ENCODE results near the gene DPYD. TPM values are rescaled to one million over a fixed set of nuclear protein-coding genes. Genes with fewer than 3 reads are reported as not detected.

DPYD gene
- total RNA-seq, 1 donor from 2014 or later: 12.6 TPM

GRCh38 chr1:97212671-97213070 is 708.2 kb downstream of the DPYD start:
- POLR2A ChIA-PET: no interaction called here
- CTCF ChIA-PET: no interaction called here
- DNase-seq: no peak
- intact Hi-C loops (cut with micrococcal nuclease): no loop called here
- H3K27ac Mint-ChIP-seq: no peak overlapping the region
- no peak overlapping the region for H3K4me3 Mint-ChIP-seq
- H3K36me3 Mint-ChIP-seq (ENCODE audit: low read depth): no peaks in the 10 kb centered on the region
- H3K27me3 Mint-ChIP-seq: no peaks in the 10 kb centered on the region
- H3K4me1 Mint-ChIP-seq: no peaks in the 10 kb centered on the region
- TF ChIP-seq CTCF (IDR thresholded peaks at IDR 0.05): no peak
- H3K9me3 Mint-ChIP-seq: no peaks in the 10 kb centered on the region
- no peak for ATAC-seq (ENCODE audit: low read depth)

DNA sequence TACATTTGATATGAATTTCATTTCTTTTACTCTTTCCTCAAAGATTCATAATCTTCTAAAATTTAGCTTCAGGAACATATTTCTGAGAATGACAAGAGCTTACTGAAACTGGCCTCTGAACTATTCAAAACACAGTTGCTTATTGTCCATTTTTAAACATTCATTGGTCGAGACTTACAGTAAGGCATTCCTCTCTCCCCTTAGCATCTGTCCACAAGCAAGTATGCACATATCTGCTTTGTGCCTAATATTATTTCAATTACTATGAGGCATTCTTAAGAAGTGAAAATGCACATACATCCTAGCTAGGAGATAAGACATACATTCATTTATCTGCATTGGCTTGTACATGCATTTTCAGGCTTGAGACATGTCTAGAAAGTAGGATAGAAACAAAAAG is 710.5 kb downstream of the DPYD start:
- ATAC-seq (ENCODE audit: low read depth): no peak
- H3K9me3 Mint-ChIP-seq: no peaks in the 10 kb centered on the region
- H3K4me1 Mint-ChIP-seq: no peaks in the 10 kb centered on the region
- intact Hi-C loops (cut with micrococcal nuclease): no loop called here
- TF ChIP-seq CTCF (IDR thresholded peaks at IDR 0.05): no peak
- no peak overlapping the region for H3K27ac Mint-ChIP-seq
- ChIA-PET CTCF (no interaction called here), POLR2A (no interaction called here)
- no peaks in the 10 kb centered on the region for H3K27me3 Mint-ChIP-seq
- no peak overlapping the region for H3K4me3 Mint-ChIP-seq
- no peak for DNase-seq
- H3K36me3 Mint-ChIP-seq (ENCODE audit: low read depth): no peaks in the 10 kb centered on the region

DNA sequence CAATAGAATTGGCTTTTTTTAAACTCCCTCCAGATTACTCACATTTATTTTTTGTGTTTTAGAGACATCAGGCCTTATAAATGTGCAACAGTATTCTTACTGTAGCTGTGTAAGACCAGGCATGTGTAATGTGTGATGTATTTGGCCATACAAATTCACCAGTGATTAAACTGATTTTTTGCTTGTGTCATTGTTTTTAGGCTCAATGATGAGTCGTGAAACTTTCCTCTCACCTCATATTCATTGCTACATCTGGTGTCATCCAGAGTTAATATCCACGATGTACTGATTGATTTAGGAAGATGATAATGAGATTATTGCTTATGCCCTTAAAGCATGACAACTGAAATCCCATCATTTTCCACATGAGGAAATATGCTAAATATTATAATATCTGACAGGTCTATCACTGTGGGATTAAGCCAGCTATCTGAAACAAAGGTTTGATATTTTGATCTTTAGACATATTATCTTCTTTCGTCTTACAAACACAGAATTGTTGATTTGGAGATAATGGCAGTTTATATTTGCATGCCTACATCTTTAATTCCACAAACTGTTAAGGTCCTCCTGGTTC is 711.4 kb downstream of the DPYD start:
- CTCF ChIA-PET: no interaction called here
- H3K36me3 Mint-ChIP-seq (ENCODE audit: low read depth): no peaks in the 10 kb centered on the region
- H3K4me1 Mint-ChIP-seq: no peaks in the 10 kb centered on the region
- no peaks in the 10 kb centered on the region for H3K9me3 Mint-ChIP-seq
- H3K4me3 Mint-ChIP-seq: no peak overlapping the region
- no peak overlapping the region for H3K27ac Mint-ChIP-seq
- intact Hi-C loops (cut with micrococcal nuclease): no loop called here
- POLR2A ChIA-PET: no interaction called here
- ATAC-seq (ENCODE audit: low read depth) (no peak), DNase-seq (no peak)
- no peak for TF ChIP-seq CTCF (IDR thresholded peaks at IDR 0.05)
- H3K27me3 Mint-ChIP-seq: no peaks in the 10 kb centered on the region

DNA sequence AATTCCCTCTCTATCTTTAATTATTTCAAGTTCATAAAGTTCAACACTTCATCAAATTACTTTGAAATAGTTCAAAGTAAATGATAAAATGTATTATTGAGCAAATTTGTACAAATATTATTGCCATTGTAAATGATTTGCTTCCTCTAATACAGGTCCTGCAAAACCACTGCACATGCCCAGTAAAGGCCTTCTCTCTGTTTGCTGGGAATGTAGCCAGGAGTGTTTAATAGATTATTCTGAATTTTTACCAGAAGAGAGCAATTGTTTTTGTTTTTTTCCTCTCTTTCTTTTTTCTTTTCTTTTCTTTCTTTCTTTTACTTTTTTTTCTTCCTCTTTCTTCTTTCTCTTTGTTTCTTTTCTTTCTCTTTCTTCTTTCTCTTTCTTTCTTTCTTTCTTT is 713.0 kb downstream of the DPYD start:
- Mint-ChIP-seq H3K36me3 (ENCODE audit: low read depth) (no peaks in the 10 kb centered on the region), H3K27me3 (no peaks in the 10 kb centered on the region), H3K27ac (no peak overlapping the region), H3K4me3 (no peak overlapping the region), H3K9me3 (no peaks in the 10 kb centered on the region), H3K4me1 (no peaks in the 10 kb centered on the region)
- POLR2A ChIA-PET: no interaction called here
- no peak for TF ChIP-seq CTCF (IDR thresholded peaks at IDR 0.05)
- intact Hi-C loops (cut with micrococcal nuclease): no loop called here
- DNase-seq: no peak
- CTCF ChIA-PET: no interaction called here
- ATAC-seq (ENCODE audit: low read depth): no peak

DNA sequence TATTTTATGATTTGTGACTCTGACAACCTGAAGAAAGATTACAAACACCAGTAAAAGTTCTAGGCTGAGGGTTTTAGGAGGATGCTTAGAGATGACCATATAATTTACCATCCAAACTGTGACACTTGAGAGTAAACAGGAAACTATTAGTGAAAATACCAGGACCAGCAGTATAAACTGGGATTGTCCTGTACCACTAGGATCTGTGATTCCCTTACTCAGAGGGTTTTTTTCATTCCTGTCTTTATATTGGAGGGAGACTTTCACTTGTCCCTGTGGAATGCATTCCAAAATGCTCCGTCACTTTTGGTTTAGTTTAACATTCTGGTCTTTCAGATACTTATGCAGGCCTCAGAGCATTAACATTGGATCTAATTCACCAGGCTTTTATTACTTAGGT is 716.4 kb downstream of the DPYD start:
- H3K4me3 Mint-ChIP-seq: no peak overlapping the region
- H3K27me3 Mint-ChIP-seq: no peaks in the 10 kb centered on the region
- ChIA-PET POLR2A (no interaction called here), CTCF (no interaction called here)
- H3K4me1 Mint-ChIP-seq: no peaks in the 10 kb centered on the region
- ATAC-seq (ENCODE audit: low read depth) (no peak), DNase-seq (no peak)
- intact Hi-C loops (cut with micrococcal nuclease): no loop called here
- no peaks in the 10 kb centered on the region for H3K36me3 Mint-ChIP-seq (ENCODE audit: low read depth)
- TF ChIP-seq CTCF (IDR thresholded peaks at IDR 0.05): no peak
- no peak overlapping the region for H3K27ac Mint-ChIP-seq
- H3K9me3 Mint-ChIP-seq: no peaks in the 10 kb centered on the region

Data from activated B cell treated with CpG ODN at 0.5 μM for 24 hours (primary cell).